Heart right ventricle (tissue), 16 donors: ENCODE data around the gene PARD3. TPM values are rescaled to one million over a fixed set of nuclear protein-coding genes. Genes with fewer than 3 reads are reported as not detected.

ENCODE experiments used
- ATAC-seq, 8 donors: fragments of 200-7000 bp; cut with Tn5 transposase; one replicate each; pipeline ENCODE4 v1.9.1; 2020; ENCODE audit warnings: mild to moderate bottlenecking in 8 of 8, moderate library complexity in 8 of 8, moderate number of reproducible peaks in 1 of 8
- DNase-seq, 2 donors: peaks; one replicate each; pipeline ENCODE4 v3.0.0-alpha.2; 2020
- H3K27ac ChIP-seq, 10 donors: fragments of 200-600 bp; sonication (generic) in 2 of 10; one replicate each; pipeline versions ENCODE4 v1.5.0 to v1.8.0; 2020 to 2022; ENCODE audit warnings: mild to moderate bottlenecking in 3 of 10
- H3K27me3 ChIP-seq, 7 donors: fragments of 200-600 bp; one replicate each; pipeline ENCODE4 v1.8.0; 2021 to 2022; ENCODE audit warnings: mild to moderate bottlenecking in 2 of 7
- H3K36me3 ChIP-seq, 9 donors: fragments of 200-600 bp; sonication (generic) in 1 of 9; one replicate each; pipeline versions ENCODE4 v1.5.0 to v1.8.0; 2020 to 2022; ENCODE audit warnings: mild to moderate bottlenecking in 2 of 9
- H3K4me1 ChIP-seq, 9 donors: fragments of 200-600 bp; sonication (generic) in 1 of 9; one replicate each; pipeline versions ENCODE4 v1.5.0 to v1.8.0; 2020 to 2022; ENCODE audit warnings: mild to moderate bottlenecking in 4 of 9
- H3K4me3 ChIP-seq, 10 donors: fragments of 200-600 bp; sonication (generic) in 2 of 10; one replicate each; pipeline versions ENCODE4 v1.5.0 to v1.8.0; 2020 to 2022; ENCODE audit warnings: mild to moderate bottlenecking in 7 of 10, moderate library complexity in 2 of 10
- H3K9me3 ChIP-seq, 11 donors: fragments of 200-600 bp in 10 of 11; sonication (generic) in 2 of 11; one replicate each; pipeline versions ENCODE4 v1.5.0 to v1.8.0; 2013 to 2022; ENCODE audit warnings: mild to moderate bottlenecking in 2 of 11, control low read depth in 1 of 11, moderate library complexity in 1 of 11
- CTCF ChIP-seq, 9 donors: fragments of 200-600 bp; sonication (generic) in 2 of 9; IDR thresholded peaks; one replicate each; pipeline versions ENCODE4 v1.5.0 to v1.8.0; 2021 to 2022; ENCODE audit warnings: antibody characterized with exemption in 9 of 9, mild to moderate bottlenecking in 5 of 9, moderate library complexity in 1 of 9
- WGBS, 2 donors: extraction: QIAGEN DNeasy Blood & Tissue Kit; methylation state at CpG; one replicate each; pipeline ENCODE4 v1.1.7; 2013; ENCODE audit warnings: inconsistent platforms in 1 of 2; 5-methylcytosine and 5-hydroxymethylcytosine counted together
- intact Hi-C, 10 donors: fragments of 100-400 bp; cut with DNase I; formaldehyde crosslinking; loops; one replicate each; pipeline versions ENCODE4 v1.11.1 to v1.14.2; 2022
- polyA plus RNA-seq, 2 donors: library from polyadenylated mRNA; stranded (reverse); fragments of 200-250 nt; gene quantifications; one replicate each; pipeline ENCODE4 v1.2.3, GENCODE V29; 2013
- total RNA-seq, 10 donors: library from RNA; stranded (reverse); fragmentation: NEBNext Ultra II Directional in 3 of 10; extraction: Animal tissue kit (Norgen Biotek cat#: 25700) in 3 of 10; gene quantifications; one replicate each; pipeline versions ENCODE4 v1.2.1 to v1.2.4, GENCODE V29; 2021 to 2023
- donor health status: Arrhythmogenic right ventricular cardiomyopathy.
- donor health status: ischemic (EF 13 %, LVEDD 7.1; RV severe dilation, severe dysfunction).
- donor health status: healthy with polysubstance abuse.
- donor health status: DM: no; HTN: yes; CAD: no.
- donor health status: DM: no; HTN: no; CAD: no.
- donor health status: ischemic (EF 25% LVEDD 6.9; RV normal size, moderate dysfunction).
- donor health status: ischemic (EF 25% LVEDD 5.7; RV mildly dilated, moderate dysfunction).
- donor health status: healthy.
- donor health status: DM: yes; HTN: yes; CAD: no.
- donor health status: Ischemic cardiomyopathy.
- donor health status: ischemic (EF 35%, LVEDD 5.7; RV mildly dilated, moderate dysfunction).
- donor health status: nonischemic (EF 11% LVEDD 7.7; RV severe dilation, severe dysfunction).
- donor health status: DM: yes; HTN: yes; CAD: no.
- donor health status: PGD.
- donor health status: ischemic (EF 29% LVEDD 5.4; RV normal size, mild dysfunction).
- donor health status: nonischemic (EF 23%, LVEDD 6.1; RV moderate dilation, normal function).

PARD3 gene
- total and polyA plus RNA-seq, 12 donors, result 19.7 to 41.8 (median 34.2) TPM

GRCh38 chr10:34403512-34403911, 411.6 kb downstream of the PARD3 start:
- TF ChIP-seq CTCF (IDR thresholded peaks at IDR 0.05), result no peak
- no peaks in the 10 kb centered on the region for H3K9me3 ChIP-seq
- DNase-seq (no peak), ATAC-seq (no peak)
- peaks cover 0 to 4% (median 0%) of the 10 kb centered on the region in 9 donors for H3K36me3 ChIP-seq
- H3K4me3 ChIP-seq, result no peak overlapping the region
- H3K4me1 ChIP-seq, result peaks cover 0 to 18% (median 9%) of the 10 kb centered on the region in 9 donors
- WGBS, 2 donors, result 86 to 89% methylated on average over 4 of the region's 4 CpGs
- intact Hi-C loops, result no loop called here
- H3K27me3 ChIP-seq, result no peaks in the 10 kb centered on the region
- no peak overlapping the region for H3K27ac ChIP-seq

DNA sequence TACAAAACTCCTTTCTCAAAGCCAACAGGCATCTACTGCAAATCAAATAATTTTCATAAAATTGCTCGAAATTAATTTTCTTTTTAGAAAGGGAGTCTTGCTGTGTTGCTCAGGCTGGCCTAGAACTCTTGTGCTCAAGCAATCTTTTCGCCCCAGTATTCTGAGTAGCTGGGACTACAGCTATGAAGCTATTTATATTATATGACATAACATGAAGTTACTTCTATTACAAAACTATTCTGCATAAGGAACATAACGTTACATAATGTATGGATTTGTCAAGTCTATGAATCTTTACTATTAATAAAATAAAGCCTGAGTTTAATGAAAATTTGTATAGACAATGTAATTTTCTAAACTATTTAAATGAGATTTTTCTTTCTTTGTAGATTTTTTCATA, 415.0 kb downstream of the PARD3 start:
- no peak overlapping the region for H3K27ac ChIP-seq
- H3K36me3 ChIP-seq, result peaks cover 0 to 4% (median 0%) of the 10 kb centered on the region in 9 donors
- WGBS, 2 donors, result 93 to 95% methylated on average over 3 of the region's 3 CpGs
- peaks cover 0 to 15% (median 0%) of the 10 kb centered on the region in 9 donors for H3K4me1 ChIP-seq
- ATAC-seq, result no peak
- DNase-seq, result no peak
- no peak for TF ChIP-seq CTCF (IDR thresholded peaks at IDR 0.05)
- no peak overlapping the region for H3K4me3 ChIP-seq
- no peaks in the 10 kb centered on the region for H3K9me3 ChIP-seq
- H3K27me3 ChIP-seq, result no peaks in the 10 kb centered on the region
- intact Hi-C loops, result no loop called here

DNA sequence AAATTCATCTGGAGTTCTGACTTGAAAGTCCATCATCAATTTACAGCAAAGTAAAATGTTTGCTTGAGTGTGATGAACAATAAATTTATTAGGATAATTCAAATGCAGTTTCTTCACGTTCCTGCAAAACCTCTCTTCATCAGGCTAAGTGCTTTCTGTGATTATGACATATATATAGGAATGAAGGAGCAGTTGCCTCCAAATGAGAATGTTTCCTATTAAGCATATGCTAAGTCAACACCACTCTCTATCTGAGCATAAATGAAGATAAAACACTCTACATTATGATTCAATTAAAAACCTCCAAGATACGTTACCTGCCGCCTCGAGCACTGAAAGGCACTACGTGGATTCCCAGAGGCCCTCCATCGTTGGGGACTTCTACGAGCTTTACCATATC, 416.1 kb downstream of the PARD3 start:
- no peak for ATAC-seq
- no peak for TF ChIP-seq CTCF (IDR thresholded peaks at IDR 0.05)
- Histone ChIP-seq H3K36me3 (peaks cover 0 to 4% (median 0%) of the 10 kb centered on the region in 9 donors), H3K9me3 (no peaks in the 10 kb centered on the region), H3K4me3 (no peak overlapping the region), H3K27ac (no peak overlapping the region), H3K4me1 (peaks cover 0 to 15% (median 0%) of the 10 kb centered on the region in 9 donors), H3K27me3 (no peaks in the 10 kb centered on the region)
- no peak for DNase-seq
- 78% methylated on average over 7 of the region's 7 CpGs for WGBS, 2 donors
- intact Hi-C loops, result no loop called here

- peaks cover 0 to 4% (median 0%) of the 10 kb centered on the region in 9 donors for H3K36me3 ChIP-seq
- H3K4me1 ChIP-seq, result peaks cover 0 to 15% (median 0%) of the 10 kb centered on the region in 9 donors
- ATAC-seq, result peak in 1 of 8 donors; percentile 37
- no peaks in the 10 kb centered on the region for H3K27me3 ChIP-seq
- no peak for DNase-seq
- peak overlapping the region in 3 of 10 donors; percentile 0 to 38 (median 16) for H3K27ac ChIP-seq
- H3K4me3 ChIP-seq, result no peak overlapping the region
- no peaks in the 10 kb centered on the region for H3K9me3 ChIP-seq
- 52 to 72% methylated on average over 1 of the region's 1 CpG for WGBS, 2 donors
- intact Hi-C loops, result no loop called here
- TF ChIP-seq CTCF (IDR thresholded peaks at IDR 0.05), result no peak
These were observed 417.8 kb downstream of the PARD3 start for GRCh38 chr10:34397324-34397723.
